ENCODE measurements around the gene YPEL5.

- TF ChIP-seq EZH2phosphoT487 (IDR thresholded peaks at IDR 0.05; ENCODE audit: borderline replicate concordance) (no peak), CTCF (conservative IDR thresholded peaks at IDR 0.05; ENCODE audit: low read length) (no peak)
These were observed 17.5 kb downstream of the YPEL5 start for GRCh38 chr2:30164131-30164925.

Data from Loucy (cell line).